Putamen (tissue), 1 donor: ENCODE results near the gene TAGLN2.
"Not testable (repeated sequence)": the region's sequence is repeated elsewhere in the genome, so short reads cannot be mapped to it uniquely, and the experiment has no call there.

ENCODE experiments used
- DNase-seq: peaks from one replicate; pipeline ENCODE4 v3.0.0-alpha.2; 2016; ENCODE audit warnings: low spot score

TAGLN2 gene

DNA sequence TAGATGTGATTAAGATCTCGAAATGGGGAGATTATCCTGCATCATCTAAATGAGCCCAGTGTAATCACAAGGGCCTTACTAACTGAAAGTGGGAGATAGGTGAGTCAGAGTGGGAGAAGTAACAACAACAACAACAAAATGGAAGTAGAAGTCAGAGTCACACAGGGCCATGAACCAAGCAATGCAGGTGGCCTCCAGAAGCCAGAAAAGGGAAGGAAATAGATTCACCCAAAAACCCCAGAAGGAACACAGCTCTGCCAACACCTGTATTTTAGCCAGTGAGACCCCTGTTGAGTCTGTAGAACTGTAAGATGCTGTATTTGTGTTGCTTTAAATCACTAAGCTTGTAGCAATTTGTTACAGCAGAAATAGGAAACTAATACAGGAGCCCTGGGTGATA lies 4.1 kb downstream of the TAGLN2 start:
- no peak for DNase-seq

DNA sequence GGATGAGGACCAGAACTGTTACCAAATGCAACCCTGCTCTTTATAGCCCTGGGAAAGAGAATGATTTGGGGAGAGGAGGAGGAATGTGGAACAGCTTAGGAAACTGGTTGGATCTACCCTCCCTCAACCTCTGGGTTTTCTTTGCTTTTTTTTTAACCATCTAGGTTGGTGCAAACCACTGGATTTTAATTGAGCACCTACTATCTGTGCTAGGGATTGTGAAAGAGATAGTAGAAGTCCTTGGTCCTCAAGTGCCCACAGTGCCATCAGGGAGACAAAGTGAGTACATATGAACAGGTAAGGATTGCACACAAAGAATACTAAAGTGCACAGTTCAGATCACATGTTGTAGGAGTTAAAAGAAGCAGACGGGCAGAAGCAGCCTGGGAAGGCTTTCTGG lies 4.7 kb downstream of the TAGLN2 start:
- DNase-seq = no peak

DNA sequence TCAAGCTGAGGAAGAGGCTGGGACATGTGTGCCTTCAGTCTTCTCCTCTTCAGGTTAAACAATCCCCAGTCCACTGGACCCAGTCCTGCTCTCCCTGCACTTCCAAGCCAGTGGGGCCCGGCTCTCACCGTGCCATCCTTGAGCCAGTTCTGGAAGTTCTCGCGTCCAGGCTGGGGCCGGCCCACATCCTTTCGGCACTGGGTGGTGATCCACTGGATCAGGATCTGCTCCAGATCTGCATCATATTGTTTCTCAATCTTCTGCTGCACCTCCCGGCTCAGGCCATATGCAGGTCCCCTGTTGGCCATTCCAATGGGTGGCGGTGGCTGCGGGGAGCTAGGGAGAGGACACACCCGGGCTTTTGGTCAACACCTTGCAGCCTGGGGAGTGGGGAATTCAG lies 5.1 kb downstream of the TAGLN2 start:
- no peak for DNase-seq

DNA sequence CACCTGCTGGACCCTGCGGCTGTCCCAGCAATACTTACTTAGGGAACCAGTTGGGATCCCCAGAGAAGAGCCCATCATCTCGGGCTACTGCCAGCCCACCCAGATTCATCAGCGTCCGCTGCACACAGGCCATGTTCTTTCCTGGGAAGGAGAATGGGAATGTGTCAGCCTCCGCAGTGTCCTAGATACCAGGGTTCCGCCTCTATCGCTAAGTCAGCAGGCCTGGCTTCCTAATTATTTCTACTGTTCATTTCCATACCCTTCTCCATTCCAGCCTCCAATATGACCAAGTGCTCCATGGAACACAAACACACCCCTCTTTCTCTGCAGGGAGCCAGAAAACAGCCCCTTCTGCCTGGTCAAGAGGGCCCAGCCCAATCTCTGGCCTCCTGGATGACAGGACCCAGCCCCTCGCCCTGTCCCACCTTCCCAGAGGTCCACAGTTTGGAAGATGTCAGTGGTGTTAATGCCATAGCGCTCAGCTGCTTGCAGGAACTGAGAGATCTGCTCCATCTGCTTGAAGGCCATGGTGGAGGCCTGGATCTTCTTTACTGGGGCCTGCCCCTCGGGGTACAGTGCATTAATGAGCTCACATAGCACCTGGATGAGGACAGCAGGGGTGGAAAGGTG lies 6.0 kb downstream of the TAGLN2 start:
- no peak for DNase-seq

DNA sequence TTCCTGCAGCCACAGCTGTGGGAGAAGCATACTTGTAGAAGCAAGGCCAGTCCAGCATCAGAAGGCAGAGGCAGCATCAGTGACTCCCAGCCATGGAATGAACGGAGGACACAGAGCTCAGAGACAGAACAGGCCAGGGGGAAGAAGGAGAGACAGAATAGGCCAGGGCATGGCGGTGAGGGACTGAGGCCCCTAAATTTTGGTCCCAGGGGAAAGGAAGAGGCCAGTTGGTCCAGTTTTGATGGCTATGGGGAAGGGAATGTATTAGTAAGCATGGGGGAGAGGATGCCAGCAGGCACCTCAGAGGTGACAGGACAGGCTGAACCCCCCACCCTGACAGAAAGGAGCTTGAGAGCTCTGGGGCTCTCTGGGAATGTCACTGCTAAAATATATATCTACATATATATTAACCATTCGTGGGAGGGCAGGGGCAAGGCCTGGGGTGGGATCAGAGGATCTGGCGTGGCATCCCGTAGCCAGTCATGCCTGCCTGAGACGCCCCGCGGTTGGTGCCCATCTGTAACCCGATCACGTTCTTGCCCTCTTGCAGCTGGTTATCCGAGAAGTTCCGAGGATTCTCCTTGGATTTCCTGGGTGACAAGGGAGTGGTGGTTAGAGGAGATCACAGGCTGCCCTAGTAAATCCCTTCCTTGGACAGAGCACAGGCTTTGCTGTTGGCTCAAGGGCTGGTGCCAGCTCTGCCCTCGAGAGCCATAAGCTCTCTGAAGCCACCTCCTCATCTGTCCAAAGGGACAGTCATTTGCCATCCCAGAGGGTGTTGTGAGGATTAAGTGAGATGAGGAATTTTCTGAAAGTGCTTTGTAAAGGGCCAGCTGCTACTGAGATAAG lies 6.7 kb downstream of the TAGLN2 start:
- DNase-seq = no peak

DNA sequence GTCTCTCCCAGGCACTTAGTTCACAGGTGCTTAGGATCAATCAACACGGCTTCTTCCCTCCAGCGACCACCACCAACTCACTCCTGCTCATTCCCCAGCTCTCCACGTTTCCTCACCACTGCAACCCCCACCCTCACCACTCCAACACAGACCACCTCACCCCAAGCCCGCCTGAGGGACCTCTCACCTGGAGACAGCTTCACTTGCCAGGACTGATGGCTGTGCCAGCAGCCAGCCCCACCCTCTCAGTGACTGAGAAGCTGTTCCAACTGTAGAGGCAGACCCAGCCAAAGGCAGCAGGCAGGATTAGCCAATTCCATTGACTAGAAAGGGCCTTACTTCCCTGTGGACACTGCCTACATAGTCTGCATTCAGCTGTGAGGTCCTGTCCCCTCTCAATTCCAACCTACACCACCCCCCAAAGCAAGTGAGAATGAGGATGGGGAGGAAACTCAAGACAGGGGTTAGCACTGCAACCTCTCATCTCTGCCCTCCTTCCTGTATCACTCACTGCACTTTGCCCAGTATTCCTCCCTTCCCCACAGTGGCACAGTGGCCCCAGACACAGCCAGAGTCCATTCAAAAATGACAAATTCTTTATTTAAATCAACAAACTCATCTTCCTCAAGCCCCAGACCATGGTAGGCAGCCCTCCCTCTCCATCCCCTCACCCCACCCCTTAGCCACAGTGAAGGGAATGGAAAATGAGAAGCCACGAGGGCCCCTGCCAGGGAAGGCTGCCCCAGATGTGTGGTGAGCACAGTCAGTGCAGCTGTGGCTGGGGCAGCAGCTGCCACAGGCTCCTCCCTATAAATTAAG lies 7.6 kb downstream of the TAGLN2 start:
- no peak for DNase-seq

DNA sequence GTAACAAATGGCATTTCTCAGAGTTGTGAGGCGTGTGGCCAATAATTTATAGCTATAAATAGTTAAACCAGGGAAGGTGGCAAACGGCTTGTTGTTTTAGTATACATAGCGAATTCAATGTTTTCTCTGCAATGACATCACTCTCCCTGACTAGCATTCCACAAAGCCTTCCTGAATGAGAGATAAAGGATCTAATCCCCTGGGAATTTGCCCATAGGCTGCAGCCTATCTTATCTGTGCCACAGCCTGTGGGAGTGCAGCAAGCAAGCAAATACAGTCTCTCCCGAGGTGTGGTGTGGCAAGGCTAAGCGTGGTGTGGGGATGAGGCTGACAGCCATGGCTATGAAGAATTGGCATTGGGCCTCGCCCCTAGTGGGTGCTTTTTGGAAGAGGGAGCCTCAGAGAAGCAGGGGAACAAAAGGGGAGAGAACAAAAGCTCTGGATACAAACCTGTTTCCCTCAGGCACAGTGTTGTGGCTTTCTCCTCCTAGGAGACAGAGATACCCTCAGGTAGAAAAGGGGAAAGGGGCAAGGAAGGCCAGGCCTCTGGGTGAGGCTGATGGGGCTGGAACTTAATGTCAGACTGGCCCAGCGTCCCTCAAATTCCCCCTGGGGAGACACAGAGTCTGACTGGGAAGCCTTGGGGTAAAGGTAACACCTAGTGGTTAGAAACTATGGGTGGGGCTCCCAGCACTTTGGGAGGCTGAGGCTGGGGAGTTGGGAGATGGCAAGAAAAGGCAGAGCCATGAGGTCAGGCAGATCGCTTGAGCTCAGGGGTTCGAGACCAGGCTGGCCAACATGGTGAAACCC lies 8.9 kb downstream of the TAGLN2 start:
- DNase-seq = no peak

GRCh38 chr1:159915571-159916241 lies 9.6 kb downstream of the TAGLN2 start:
- no peak for DNase-seq

GRCh38 chr1:159914252-159915018 lies 10.9 kb downstream of the TAGLN2 start:
- DNase-seq = no peak

GRCh38 chr1:159913451-159914192 lies 11.7 kb downstream of the TAGLN2 start:
- no peak for DNase-seq

- DNase-seq = no peak
Measured at GRCh38 chr1:159911326-159912070, 13.8 kb downstream of the TAGLN2 start.

DNA sequence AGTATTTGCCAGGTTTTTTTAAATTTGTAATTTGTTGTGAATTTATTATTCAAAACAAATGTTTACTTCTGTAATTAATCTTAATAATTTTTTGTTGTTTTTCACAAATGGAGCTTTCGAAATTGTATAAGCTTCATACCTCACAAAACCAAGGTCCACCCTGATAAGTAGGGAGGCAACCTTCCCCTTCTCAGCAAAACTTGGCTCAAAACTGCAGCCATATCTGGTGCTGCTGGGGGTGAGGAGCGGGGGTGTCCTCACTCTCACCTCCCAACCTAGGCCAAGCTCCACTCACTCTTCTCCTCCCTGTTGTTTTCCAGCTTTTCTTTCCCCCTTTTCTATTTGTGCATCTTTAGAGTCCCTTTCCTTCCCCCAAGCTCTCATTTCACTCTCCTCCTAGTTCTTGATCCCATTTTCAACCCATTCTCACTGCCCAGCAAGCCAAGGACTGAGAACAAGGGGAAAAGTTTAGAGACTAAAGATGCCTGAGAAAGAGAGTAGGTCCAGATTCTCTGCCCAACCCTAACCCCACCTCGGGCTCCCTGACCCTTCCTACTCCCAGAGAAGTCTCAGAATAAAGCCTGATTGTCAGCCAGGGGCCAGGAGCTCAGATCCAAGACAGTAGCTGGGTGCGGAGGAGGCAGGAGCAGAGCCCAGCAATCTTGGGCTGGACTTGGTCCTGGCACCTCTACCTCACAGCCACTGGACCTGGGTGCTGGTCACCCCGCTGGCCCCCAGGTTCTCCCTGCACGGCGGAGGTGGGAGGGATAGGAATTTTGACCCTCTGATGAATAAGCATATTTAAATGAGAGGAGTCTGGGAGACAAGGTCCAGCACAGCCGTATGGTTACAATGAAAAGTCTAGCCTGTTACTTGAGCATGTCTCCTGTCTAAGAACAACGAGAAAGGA lies 17.0 kb downstream of the TAGLN2 start:
- DNase-seq = no peak

- no peak for DNase-seq
Measured at GRCh38 chr1:159906960-159907359, 18.3 kb downstream of the TAGLN2 start.

GRCh38 chr1:159904036-159904435 lies 21.3 kb downstream of the TAGLN2 start:
- DNase-seq = not testable (repeated sequence)

- no peak for DNase-seq
Measured at GRCh38 chr1:159902541-159902940, 22.8 kb downstream of the TAGLN2 start.

- DNase-seq = no peak
Measured at GRCh38 chr1:159900755-159901360, 24.4 kb downstream of the TAGLN2 start.

DNA sequence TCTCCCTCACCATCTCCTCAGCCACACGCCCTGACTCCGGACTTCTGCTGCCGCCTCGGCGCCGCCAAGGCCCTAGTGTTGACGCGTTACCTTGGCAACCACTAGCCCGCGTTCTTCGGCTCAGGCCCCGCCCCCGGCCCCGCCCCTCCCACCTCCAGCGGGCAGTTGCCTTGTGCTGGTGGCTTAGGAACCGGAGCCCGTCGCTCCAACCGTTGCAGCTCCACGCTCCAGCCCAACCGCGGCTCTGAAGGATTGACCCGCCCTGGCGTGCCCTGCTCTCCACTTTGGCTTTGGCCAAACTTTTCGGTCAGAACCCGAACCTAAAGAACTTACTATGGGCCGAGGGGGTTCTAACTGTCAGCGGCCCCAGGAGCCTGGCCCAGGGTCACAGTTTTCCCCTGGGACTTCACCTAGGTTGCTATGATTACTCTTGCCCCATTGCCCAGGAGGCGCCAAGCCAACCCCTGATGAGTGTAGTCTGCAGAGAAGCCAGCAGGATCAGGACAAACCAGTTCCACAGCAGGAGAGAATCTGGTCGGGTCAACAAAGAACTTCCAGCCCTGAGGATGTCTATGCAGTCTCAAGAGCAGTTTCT lies 25.1 kb downstream of the TAGLN2 start, which contains the start of gene CFAP45:
TSS of gene CFAP45 (minus strand) at position 80 of the 595 bp plus-strand sequence. CDS start at position 13, 67 bp downstream.
- DNase-seq = no peak
